Esophagus muscularis mucosa (tissue), 4 donors: ENCODE data around the gene MPP3. TPM values are rescaled to one million over a fixed set of nuclear protein-coding genes. Genes with fewer than 3 reads are reported as not detected.
"Not testable (repeated sequence)": the region's sequence is repeated elsewhere in the genome, so short reads cannot be mapped to it uniquely, and the experiment has no call there.

Experiments
- DNase-seq: peaks from one replicate; pipeline ENCODE4 v3.0.0-alpha.2; 2017; ENCODE audit errors: extremely low spot score
- H3K27ac ChIP-seq, 4 donors: fragments of 200-600 bp; sonication (generic); replicated peaks in 1 of 4; 1 replicate in 3 of 4; 2 replicates in 1 of 4; pipeline ENCODE4 v1.5.1; 2016 to 2019; ENCODE audit warnings: mild to moderate bottlenecking in 1 of 4
- H3K27me3 ChIP-seq, 4 donors: fragments of 200-600 bp; sonication (generic); one replicate each; pipeline versions ENCODE4 v1.5.1 to v1.6.0; 2016 to 2019
- H3K36me3 ChIP-seq, 4 donors: fragments of 200-600 bp; sonication (generic); one replicate each; pipeline ENCODE4 v1.5.1; 2016 to 2019
- H3K4me1 ChIP-seq, 4 donors: fragments of 200-600 bp; sonication (generic); one replicate each; pipeline ENCODE4 v1.5.1; 2016 to 2019
- H3K4me3 ChIP-seq, 4 donors: fragments of 200-600 bp; sonication (generic); 1 replicate in 2 of 4; 2 replicates in 2 of 4; pipeline ENCODE4 v1.5.1; 2016 to 2019; ENCODE audit warnings: mild to moderate bottlenecking in 4 of 4, moderate library complexity in 1 of 4
- H3K9me3 ChIP-seq, 4 donors: fragments of 200-600 bp; sonication (generic); 1 replicate in 3 of 4; 2 replicates in 1 of 4; pipeline ENCODE4 v1.5.1; 2016 to 2019
- CTCF ChIP-seq, 3 experiments: fragments of 200-600 bp in 2 of 3; fragments of 450-650 bp in 1 of 3; sonication (generic) in 2 of 3; IDR thresholded peaks; one replicate each; pipeline ENCODE4 v1.5.1; 2017 to 2019; ENCODE audit warnings: antibody characterized with exemption in 3 of 3, mild to moderate bottlenecking in 2 of 3, moderate library complexity in 1 of 3
- EP300 ChIP-seq: sonication (generic); formaldehyde crosslinking; IDR thresholded peaks from one replicate; pipeline ENCODE4 v1.6.1; 2017; ENCODE audit warnings: antibody characterized with exemption
- POLR2A ChIP-seq: fragments of 450-650 bp; IDR thresholded peaks from one replicate; pipeline ENCODE4 v1.6.1; 2017; ENCODE audit warnings: antibody characterized with exemption, moderate library complexity, mild to moderate bottlenecking, low read depth
- POLR2AphosphoS5 ChIP-seq, 2 donors: sonication (generic); formaldehyde crosslinking; IDR thresholded peaks; one replicate each; pipeline ENCODE4 v1.6.1; 2017; ENCODE audit warnings: antibody characterized with exemption in 2 of 2
- WGBS: methylation state at CpG from one replicate; pipeline ENCODE4 v1.1.5; 2018; 5-methylcytosine and 5-hydroxymethylcytosine counted together
- intact Hi-C: fragments of 100-400 bp; cut with DNase I; formaldehyde crosslinking; loops from one replicate; pipeline ENCODE4 v1.15.1; 2023
- total RNA-seq, 4 donors: library from RNA; depleted of rRNA; stranded (reverse); fragments of >200 nt; gene quantifications; one replicate each; pipeline versions ENCODE4 v1.1.0 to v1.2.1, GENCODE V29; 2016

The MPP3 gene
- total RNA-seq, 4 donors from 2014 or later: 5.0 to 9.9 (median 6.2) TPM

- Histone ChIP-seq H3K4me1 (no peaks in the 10 kb centered on the region), H3K27ac (no peak overlapping the region), H3K36me3 (peaks cover 0 to 33% (median 23%) of the 10 kb centered on the region in 4 donors), H3K4me3 (no peak overlapping the region), H3K9me3 (no peaks in the 10 kb centered on the region), H3K27me3 (peaks cover 0 to 6% (median 0%) of the 10 kb centered on the region in 4 donors)
- 75% methylated on average over 2 of the region's 2 CpGs for WGBS
- intact Hi-C loops: no loop called here
- TF ChIP-seq POLR2A: no peak
- TF ChIP-seq CTCF (IDR thresholded peaks at IDR 0.05): no peak
- no peak for TF ChIP-seq POLR2AphosphoS5 (IDR thresholded peaks at IDR 0.05)
- no peak for TF ChIP-seq EP300
- no peak for DNase-seq
Observed at GRCh38 chr17:43799047-43799446, 33.9 kb downstream of the MPP3 start.

- DNase-seq, H3K4me1 ChIP-seq, H3K27ac ChIP-seq, intact Hi-C loops, H3K4me3 ChIP-seq, H3K27me3 ChIP-seq, H3K9me3 ChIP-seq: not testable (repeated sequence)
- 86% methylated on average over 4 of the region's 9 CpGs for WGBS
- peaks cover 0 to 24% (median 16%) of the 10 kb centered on the region in 4 donors for H3K36me3 ChIP-seq
Observed at GRCh38 chr17:43798024-43798423, 34.9 kb downstream of the MPP3 start.

DNA sequence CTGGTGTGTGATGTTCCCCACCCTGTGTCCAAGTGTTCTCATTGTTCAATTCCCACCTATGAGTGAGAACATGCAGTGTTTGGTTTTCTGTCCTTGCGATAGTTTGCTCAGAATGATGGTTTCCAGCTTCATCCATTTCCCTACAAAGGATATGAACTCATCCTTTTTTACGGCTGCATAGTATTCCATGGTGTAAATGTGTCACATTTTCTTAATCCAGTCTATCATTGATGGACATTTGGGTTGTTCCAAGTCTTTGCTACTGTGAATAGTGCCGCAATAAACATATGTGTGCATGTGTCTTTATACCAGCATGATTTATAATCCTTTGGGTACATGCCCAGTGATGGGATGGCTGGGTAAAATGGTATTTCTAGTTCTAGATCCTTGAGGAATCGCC is 40.3 kb downstream of the MPP3 start:
- intact Hi-C loops, H3K4me3 ChIP-seq, H3K9me3 ChIP-seq, H3K4me1 ChIP-seq, H3K27ac ChIP-seq, H3K36me3 ChIP-seq, DNase-seq, H3K27me3 ChIP-seq: not testable (repeated sequence)
- 79% methylated on average over 4 of the region's 4 CpGs for WGBS

DNA sequence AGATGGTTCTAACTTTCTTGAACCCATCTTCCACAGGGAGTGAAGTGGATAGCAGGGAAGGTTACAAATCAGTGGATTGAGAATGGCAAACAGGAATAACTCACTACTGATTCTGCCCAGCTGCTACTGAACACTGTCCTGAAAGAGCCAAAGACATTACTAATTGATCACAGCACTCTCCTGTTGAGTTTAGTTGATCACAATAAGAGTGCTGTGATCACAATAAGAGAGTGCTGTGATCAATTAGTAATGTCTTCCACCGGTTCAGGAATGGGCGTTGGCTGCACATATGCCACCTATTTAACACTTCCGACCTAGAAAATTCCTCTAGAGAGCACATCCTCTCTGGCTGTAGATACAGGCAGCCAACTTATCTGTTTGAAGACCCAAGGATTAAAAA is 41.4 kb downstream of the MPP3 start:
- Histone ChIP-seq H3K9me3 (no peaks in the 10 kb centered on the region), H3K4me1 (no peaks in the 10 kb centered on the region), H3K4me3 (no peak overlapping the region), H3K27ac (no peak overlapping the region), H3K27me3 (no peaks in the 10 kb centered on the region), H3K36me3 (no peaks in the 10 kb centered on the region)
- no peak for TF ChIP-seq POLR2AphosphoS5 (IDR thresholded peaks at IDR 0.05)
- TF ChIP-seq EP300: no peak
- no peak for TF ChIP-seq CTCF (IDR thresholded peaks at IDR 0.05)
- TF ChIP-seq POLR2A: no peak
- no peak for DNase-seq
- WGBS: 11% methylated on average over 3 of the region's 3 CpGs
- intact Hi-C loops: no loop called here

DNA sequence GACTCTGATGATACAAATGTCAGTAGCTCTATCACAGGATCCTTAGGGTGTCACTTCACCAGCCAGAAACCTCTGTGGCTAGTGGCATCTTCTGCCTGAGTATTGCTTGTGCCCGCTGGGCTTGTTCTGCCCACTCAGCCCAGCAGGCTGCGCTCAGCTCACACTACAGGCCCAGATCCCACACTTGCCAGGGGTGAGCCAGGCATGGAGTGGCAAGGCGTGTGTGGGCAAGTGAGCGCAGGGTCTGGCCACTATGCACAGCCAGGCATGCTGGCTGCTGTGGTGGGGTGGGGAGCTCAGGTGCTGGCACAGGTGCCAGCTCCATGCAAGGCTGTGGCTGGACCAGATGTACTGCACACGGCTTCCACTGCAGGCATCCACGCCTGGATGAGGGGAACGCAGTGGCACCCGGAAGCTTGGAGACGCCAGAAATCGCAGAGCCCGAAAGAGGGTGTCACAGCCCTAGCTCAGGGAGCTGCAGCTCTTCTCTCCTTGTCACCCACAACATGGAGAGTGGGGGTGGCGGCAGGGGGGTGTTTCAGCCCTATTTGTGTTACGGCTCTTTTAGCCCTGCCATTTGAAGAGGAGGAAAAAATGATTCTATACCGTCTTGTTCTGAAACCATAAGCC is 42.5 kb downstream of the MPP3 start:
- Histone ChIP-seq H3K27ac (no peak overlapping the region), H3K27me3 (no peaks in the 10 kb centered on the region), H3K36me3 (no peaks in the 10 kb centered on the region), H3K4me3 (no peak overlapping the region), H3K9me3 (no peaks in the 10 kb centered on the region), H3K4me1 (no peaks in the 10 kb centered on the region)
- intact Hi-C loops: no loop called here
- no peak for TF ChIP-seq EP300
- TF ChIP-seq CTCF (IDR thresholded peaks at IDR 0.05): no peak
- TF ChIP-seq POLR2A: no peak
- TF ChIP-seq POLR2AphosphoS5 (IDR thresholded peaks at IDR 0.05): no peak
- DNase-seq: no peak
- WGBS: 88% methylated on average over 8 of the region's 14 CpGs

GRCh38 chr17:43789482-43789881 is 43.5 kb downstream of the MPP3 start:
- H3K4me1 ChIP-seq: no peaks in the 10 kb centered on the region
- H3K27me3 ChIP-seq: no peaks in the 10 kb centered on the region
- TF ChIP-seq EP300: no peak
- TF ChIP-seq CTCF (IDR thresholded peaks at IDR 0.05): no peak
- TF ChIP-seq POLR2AphosphoS5 (IDR thresholded peaks at IDR 0.05): no peak
- no peaks in the 10 kb centered on the region for H3K36me3 ChIP-seq
- no peaks in the 10 kb centered on the region for H3K9me3 ChIP-seq
- no peak overlapping the region for H3K27ac ChIP-seq
- H3K4me3 ChIP-seq: no peak overlapping the region
- intact Hi-C loops: no loop called here
- no peak for DNase-seq
- 93% methylated on average over 1 of the region's 1 CpG for WGBS
